C4-2B (cell line): Measurements from ENCODE around the gene MDFI.

Experiments
- H3K27ac ChIP-seq: fragments of 450-650 bp; 2 replicates; pipeline ENCODE4 v1.5.1; 2017
- ZFX ChIP-seq: fragments of 450-650 bp; IDR thresholded peaks from 2 replicates; pipeline ENCODE4 v1.6.1; 2017
- TF ChIP-seq, protein P1 (sequence below): fragments of 450-650 bp; conservative IDR thresholded peaks from 2 replicates; pipeline ENCODE4 v1.5.1; 2017; ENCODE audit warnings: mild to moderate bottlenecking

The MDFI gene

DNA sequence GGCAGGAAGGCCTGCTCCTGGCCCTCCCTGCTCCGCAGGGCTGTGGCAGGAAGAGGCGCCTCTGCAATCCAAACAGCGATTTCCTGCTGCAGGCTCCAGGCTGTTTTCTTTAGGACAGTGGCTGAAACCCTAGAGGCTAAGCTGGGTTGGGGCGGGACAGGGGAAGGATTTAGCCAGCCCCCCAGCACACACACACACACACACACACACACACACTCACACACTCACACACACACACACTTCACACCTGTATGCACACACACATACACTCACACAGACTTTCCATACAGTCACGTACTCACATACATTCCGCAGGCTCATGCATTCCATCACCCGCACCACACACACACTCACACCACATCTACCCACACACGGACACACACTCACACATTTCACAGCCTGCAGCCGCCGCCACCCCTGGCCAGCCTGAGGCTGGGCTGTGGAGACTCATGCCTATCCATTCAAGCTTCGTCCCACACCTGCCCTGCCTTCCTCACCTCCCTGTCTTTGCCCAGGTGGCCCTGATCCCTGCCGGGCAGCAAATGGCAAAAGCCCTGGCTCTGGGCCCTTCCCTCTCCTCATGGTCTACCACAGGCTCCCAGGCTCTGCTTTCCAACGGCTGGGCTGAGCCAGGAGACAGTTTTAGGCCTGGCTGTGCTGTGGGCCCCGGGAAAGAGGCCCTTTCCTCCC, 17.9 kb downstream of the MDFI start:
- TF ChIP-seq ZFX, result no peak
- TF ChIP-seq, protein P1, sequence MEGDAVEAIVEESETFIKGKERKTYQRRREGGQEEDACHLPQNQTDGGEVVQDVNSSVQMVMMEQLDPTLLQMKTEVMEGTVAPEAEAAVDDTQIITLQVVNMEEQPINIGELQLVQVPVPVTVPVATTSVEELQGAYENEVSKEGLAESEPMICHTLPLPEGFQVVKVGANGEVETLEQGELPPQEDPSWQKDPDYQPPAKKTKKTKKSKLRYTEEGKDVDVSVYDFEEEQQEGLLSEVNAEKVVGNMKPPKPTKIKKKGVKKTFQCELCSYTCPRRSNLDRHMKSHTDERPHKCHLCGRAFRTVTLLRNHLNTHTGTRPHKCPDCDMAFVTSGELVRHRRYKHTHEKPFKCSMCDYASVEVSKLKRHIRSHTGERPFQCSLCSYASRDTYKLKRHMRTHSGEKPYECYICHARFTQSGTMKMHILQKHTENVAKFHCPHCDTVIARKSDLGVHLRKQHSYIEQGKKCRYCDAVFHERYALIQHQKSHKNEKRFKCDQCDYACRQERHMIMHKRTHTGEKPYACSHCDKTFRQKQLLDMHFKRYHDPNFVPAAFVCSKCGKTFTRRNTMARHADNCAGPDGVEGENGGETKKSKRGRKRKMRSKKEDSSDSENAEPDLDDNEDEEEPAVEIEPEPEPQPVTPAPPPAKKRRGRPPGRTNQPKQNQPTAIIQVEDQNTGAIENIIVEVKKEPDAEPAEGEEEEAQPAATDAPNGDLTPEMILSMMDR, result no peak
- H3K27ac ChIP-seq, result no peak overlapping the region

DNA sequence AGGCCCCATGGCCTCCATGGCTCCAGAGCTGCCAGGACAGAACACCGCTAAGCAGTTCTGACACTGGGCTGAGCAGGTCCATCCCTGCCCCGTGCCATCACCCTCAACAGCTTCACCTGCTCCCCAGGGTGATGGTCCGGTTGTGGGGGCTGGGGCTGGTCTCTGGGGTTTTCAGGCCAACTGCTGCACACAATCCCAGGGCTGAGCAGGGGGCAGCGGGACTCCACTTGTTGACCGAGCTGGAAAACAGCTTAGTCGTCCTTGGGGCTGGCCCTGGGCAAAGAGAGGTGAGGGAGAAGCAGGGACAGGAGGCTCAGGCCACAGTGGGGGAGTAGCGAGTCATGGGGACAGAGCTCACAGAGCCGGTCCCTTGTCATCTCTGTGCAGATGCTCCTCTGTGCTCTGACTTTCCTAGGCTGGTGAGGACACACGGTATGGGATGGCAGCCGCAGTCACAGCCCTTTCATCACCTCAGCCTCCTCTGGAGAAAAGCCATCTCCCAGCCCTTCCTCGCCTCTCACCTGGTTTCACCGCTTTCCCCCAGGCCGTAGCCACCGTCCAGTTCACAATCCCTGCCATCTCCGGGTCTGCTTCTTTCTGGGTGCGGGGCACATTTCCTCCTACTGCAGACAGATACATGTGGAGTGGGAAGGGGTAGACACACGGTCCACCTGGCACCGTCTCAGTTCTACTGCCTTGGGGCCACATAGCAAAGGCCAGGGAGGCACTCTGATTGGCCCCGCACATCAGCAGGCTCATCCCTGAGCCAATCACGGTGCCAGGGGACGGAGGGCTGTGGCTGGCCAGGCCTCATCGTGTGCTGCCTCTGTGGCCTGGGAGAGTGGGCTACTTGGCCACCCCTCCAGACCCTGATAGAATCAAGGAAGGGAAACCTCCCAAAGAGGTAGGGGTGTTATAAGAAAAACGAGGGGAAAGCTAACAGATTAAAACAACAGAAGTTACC, 19.1 kb downstream of the MDFI start:
- H3K27ac ChIP-seq, result no peak overlapping the region
- no peak for TF ChIP-seq ZFX
- TF ChIP-seq, protein P1, result no peak

DNA sequence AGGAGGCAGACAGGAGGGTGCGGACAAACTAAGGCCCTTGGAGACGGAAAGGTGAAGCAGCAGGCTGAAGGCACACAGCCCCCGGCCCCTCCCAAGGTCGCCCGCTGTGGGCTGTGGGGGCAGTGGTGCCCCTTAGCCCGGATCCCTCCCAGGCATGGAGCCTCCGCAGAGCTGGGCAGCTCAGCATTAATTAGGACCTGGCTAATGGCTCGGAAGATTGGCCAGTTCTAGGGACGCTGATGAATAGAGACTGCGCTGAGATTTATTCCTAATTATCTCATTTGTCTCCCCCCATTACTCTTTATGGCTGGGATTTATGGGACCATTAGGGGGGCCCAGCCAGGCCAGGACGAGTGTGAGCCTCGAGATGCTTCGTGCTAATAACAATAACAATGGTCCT, 20.4 kb downstream of the MDFI start:
- no peak overlapping the region for H3K27ac ChIP-seq
- TF ChIP-seq, protein P1, result no peak
- no peak for TF ChIP-seq ZFX

DNA sequence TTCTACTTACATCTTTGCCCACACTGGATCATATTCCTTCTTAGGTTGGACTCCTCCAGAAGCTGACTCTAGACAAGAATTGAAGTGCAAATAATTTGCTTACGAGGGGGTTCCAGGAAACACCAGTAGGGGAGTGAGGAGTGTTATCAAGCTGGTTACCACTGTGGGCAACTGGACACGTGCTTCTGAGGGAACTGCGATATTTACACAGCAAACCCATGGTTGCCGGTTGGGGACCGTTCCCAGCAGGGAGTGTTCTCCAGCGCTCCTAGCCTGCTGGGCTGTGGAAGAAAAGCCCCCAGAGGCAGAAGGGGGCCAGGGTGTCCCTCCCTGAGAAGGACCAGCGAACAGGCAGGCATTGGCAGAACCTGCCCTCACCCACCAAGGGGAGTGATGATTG, 21.7 kb downstream of the MDFI start:
- TF ChIP-seq, protein P1, result no peak
- no peak for TF ChIP-seq ZFX
- H3K27ac ChIP-seq, result no peak overlapping the region

DNA sequence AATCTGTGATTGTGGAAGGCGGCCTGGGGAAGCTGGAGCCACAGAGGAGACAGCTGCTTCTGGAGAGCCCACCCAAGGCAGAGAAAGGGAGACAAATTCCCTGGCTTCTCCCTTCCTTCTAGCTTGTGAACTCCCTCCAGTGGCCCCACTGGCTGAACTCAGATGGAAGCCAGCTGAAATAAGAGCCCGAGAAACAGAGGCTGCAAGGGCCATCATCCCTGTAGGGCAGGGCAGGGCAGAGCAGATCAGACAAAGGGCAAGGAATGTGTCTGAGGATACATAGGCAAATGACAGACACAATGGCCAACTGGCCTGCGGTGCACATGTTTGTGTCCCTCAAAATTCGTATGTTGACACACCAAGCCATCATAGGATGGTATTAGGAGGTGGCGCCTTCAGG, 25.3 kb downstream of the MDFI start:
- TF ChIP-seq ZFX, result no peak
- TF ChIP-seq, protein P1, result no peak
- H3K27ac ChIP-seq, result no peak overlapping the region

DNA sequence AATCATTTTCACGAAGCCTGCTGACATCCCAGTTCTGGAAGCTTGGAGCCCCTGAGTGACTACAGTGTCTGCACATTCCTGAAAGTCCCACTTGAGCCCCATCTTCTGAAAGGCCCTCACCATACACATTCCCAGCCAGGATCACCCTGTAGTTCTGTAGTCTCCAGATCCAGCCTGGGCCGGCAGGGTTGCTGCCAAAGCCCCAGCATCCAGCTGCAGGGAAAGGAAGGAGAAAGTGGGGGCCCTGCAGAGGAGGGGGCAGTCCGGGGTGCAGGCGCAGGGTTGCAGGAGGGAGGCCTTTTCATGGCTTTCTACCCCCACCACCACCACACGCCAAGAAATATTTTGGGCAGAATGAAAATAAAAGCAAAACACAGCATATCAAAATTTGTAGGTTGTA, 26.0 kb downstream of the MDFI start:
- H3K27ac ChIP-seq, result no peak overlapping the region
- TF ChIP-seq, protein P1, result no peak
- no peak for TF ChIP-seq ZFX

DNA sequence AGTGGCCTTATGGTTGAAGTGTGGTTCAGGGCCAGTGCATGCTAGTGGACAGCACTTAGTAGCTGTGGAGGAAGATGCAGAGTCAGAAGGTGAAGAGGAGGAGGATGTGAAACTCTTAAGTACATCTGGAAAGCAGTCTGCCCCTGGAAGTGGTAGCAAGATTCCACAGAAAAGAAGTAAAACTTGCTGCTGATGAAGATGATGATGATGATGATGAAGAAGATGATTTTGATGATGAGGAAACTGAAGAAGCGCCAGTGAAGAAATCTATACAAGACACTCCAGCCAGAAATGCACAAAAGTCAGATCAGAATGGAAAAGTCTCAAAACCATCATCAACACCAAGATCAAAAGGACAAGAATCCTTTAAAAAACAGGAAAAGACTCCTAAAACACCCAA, 28.9 kb downstream of the MDFI start:
- H3K27ac ChIP-seq, result no peak overlapping the region
- TF ChIP-seq, protein P1, result no peak
- TF ChIP-seq ZFX, result no peak
